Measurements from ENCODE around the gene HNRNPUL1. TPM values are rescaled to one million over a fixed set of nuclear protein-coding genes. Genes with fewer than 3 reads are reported as not detected.

Gene HNRNPUL1
- total and polyA plus RNA-seq, 9 of the 15 experiments (the other 6 are each of a cell fraction or from before 2014, with no cell fraction given) = 7.3 to 211 (median 85.0) TPM

DNA sequence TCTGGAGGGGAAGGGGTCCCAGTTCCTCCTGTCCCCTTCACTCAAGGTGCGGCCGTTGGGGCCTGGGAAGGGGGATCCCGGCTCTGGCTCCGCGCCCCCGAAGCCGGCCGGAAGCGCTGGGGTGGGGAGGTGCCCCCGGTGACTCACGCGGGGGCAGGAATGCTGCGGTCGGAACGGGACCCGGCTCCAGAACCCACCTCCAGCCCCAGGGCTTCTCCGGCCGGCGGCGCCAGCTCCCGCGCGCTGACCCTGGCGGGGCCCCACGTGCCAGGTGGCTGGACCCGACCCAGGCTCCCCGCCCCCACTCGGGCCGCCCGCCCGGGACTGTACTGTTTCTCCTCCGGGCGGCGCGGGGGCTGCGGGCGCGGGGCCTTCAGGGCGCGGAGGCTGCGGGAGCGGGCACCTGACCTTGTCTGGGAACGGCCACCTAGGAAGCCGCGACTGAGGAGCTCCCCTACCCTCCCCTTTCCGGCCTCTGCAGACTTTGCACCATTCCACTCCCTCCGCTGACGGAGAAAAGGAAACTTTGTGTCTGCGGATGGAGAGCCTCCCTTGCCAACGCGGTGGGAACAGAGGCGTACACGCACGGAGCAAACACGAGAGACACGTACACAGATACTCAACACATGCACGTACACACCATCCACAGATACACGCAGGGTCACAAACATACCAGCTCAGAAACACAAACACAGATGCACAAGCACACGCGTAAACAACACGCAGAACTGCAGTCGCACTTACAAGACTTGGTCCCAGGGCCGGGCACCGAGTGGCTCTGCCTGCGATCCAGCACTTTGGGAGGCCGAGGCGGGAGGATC lies 37.9 kb upstream of the HNRNPUL1 start (continued):
- TF ChIP-seq, protein P1, sequence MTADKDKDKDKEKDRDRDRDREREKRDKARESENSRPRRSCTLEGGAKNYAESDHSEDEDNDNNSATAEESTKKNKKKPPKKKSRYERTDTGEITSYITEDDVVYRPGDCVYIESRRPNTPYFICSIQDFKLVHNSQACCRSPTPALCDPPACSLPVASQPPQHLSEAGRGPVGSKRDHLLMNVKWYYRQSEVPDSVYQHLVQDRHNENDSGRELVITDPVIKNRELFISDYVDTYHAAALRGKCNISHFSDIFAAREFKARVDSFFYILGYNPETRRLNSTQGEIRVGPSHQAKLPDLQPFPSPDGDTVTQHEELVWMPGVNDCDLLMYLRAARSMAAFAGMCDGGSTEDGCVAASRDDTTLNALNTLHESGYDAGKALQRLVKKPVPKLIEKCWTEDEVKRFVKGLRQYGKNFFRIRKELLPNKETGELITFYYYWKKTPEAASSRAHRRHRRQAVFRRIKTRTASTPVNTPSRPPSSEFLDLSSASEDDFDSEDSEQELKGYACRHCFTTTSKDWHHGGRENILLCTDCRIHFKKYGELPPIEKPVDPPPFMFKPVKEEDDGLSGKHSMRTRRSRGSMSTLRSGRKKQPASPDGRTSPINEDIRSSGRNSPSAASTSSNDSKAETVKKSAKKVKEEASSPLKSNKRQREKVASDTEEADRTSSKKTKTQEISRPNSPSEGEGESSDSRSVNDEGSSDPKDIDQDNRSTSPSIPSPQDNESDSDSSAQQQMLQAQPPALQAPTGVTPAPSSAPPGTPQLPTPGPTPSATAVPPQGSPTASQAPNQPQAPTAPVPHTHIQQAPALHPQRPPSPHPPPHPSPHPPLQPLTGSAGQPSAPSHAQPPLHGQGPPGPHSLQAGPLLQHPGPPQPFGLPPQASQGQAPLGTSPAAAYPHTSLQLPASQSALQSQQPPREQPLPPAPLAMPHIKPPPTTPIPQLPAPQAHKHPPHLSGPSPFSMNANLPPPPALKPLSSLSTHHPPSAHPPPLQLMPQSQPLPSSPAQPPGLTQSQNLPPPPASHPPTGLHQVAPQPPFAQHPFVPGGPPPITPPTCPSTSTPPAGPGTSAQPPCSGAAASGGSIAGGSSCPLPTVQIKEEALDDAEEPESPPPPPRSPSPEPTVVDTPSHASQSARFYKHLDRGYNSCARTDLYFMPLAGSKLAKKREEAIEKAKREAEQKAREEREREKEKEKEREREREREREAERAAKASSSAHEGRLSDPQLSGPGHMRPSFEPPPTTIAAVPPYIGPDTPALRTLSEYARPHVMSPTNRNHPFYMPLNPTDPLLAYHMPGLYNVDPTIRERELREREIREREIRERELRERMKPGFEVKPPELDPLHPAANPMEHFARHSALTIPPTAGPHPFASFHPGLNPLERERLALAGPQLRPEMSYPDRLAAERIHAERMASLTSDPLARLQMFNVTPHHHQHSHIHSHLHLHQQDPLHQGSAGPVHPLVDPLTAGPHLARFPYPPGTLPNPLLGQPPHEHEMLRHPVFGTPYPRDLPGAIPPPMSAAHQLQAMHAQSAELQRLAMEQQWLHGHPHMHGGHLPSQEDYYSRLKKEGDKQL (CRISPR knock-in tag; IDR thresholded peaks at IDR 0.05; ENCODE audit: borderline replicate concordance) = no peak
- TF ChIP-seq SETDB1 (IDR thresholded peaks at IDR 0.05; ENCODE audit: low read length) = no peak
- TF ChIP-seq RHOXF2B (CRISPR knock-in tag; conservative IDR thresholded peaks at IDR 0.05) = no peak
- no peak for TF ChIP-seq SIN3B (IDR thresholded peaks at IDR 0.05; ENCODE audit: low read depth)
- TF ChIP-seq, protein P2, sequence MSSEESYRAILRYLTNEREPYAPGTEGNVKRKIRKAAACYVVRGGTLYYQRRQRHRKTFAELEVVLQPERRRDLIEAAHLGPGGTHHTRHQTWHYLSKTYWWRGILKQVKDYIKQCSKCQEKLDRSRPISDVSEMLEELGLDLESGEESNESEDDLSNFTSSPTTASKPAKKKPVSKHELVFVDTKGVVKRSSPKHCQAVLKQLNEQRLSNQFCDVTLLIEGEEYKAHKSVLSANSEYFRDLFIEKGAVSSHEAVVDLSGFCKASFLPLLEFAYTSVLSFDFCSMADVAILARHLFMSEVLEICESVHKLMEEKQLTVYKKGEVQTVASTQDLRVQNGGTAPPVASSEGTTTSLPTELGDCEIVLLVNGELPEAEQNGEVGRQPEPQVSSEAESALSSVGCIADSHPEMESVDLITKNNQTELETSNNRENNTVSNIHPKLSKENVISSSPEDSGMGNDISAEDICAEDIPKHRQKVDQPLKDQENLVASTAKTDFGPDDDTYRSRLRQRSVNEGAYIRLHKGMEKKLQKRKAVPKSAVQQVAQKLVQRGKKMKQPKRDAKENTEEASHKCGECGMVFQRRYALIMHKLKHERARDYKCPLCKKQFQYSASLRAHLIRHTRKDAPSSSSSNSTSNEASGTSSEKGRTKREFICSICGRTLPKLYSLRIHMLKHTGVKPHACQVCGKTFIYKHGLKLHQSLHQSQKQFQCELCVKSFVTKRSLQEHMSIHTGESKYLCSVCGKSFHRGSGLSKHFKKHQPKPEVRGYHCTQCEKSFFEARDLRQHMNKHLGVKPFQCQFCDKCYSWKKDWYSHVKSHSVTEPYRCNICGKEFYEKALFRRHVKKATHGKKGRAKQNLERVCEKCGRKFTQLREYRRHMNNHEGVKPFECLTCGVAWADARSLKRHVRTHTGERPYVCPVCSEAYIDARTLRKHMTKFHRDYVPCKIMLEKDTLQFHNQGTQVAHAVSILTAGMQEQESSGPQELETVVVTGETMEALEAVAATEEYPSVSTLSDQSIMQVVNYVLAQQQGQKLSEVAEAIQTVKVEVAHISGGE (CRISPR knock-in tag; IDR thresholded peaks at IDR 0.05) = peak in 1 of 3 experiments; percentile 42; a peak in 1 of 6 replicates
- TF ChIP-seq, protein P3, sequence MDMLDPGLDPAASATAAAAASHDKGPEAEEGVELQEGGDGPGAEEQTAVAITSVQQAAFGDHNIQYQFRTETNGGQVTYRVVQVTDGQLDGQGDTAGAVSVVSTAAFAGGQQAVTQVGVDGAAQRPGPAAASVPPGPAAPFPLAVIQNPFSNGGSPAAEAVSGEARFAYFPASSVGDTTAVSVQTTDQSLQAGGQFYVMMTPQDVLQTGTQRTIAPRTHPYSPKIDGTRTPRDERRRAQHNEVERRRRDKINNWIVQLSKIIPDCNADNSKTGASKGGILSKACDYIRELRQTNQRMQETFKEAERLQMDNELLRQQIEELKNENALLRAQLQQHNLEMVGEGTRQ (CRISPR knock-in tag; IDR thresholded peaks at IDR 0.05) = peak; percentile 14; the same call in 1 of the 2 replicates
- TF ChIP-seq HDGF (IDR thresholded peaks at IDR 0.05) = 0 out of 2 replicates have a peak, but pooled peaks have one; percentile 60
- TF ChIP-seq KDM1A (IDR thresholded peaks at IDR 0.05) = no peak
- TF ChIP-seq YY1 (IDR thresholded peaks at IDR 0.05; ENCODE audit: borderline replicate concordance in 1 of 3, control insufficient read depth in 1 of 3, extremely low read depth in 1 of 3, insufficient read depth in 3 of 3, insufficient read length in 1 of 3, insufficient replicate concordance in 2 of 3, low read depth in 1 of 3, low read length in 2 of 3) = no peak
- TF ChIP-seq ATF7 (IDR thresholded peaks at IDR 0.05) = peak; percentile 47; the same call in 1 of the 2 replicates
- no peak for TF ChIP-seq TCF7 (IDR thresholded peaks at IDR 0.05; ENCODE audit: borderline replicate concordance)
- peak; percentile 60; the same call in 1 of the 2 replicates for TF ChIP-seq ZNF263 (CRISPR knock-in tag; IDR thresholded peaks at IDR 0.05; ENCODE audit: borderline replicate concordance)
- 0 out of 2 replicates have a peak, but pooled peaks have one; percentile 20 for TF ChIP-seq ETV1 (tag; conservative IDR thresholded peaks at IDR 0.05; ENCODE audit: low read depth)
- peak; percentile 91 for TF ChIP-seq JUND (IDR thresholded peaks at IDR 0.05; ENCODE audit: borderline replicate concordance, low read depth, low read length)
- TF ChIP-seq JUND (tag; IDR thresholded peaks at IDR 0.05; ENCODE audit: borderline replicate concordance, low read depth, low read length) = no peak; the same call in 2 of the 3 replicates
- peak; percentile 64 for TF ChIP-seq GABPA (tag; conservative IDR thresholded peaks at IDR 0.05; ENCODE audit: low read depth)
- no peak for TF ChIP-seq TARDBP (IDR thresholded peaks at IDR 0.05)

All from K562 (cell line).